PC-9 (cell line): Measurements from ENCODE around the gene ZSWIM8. TPM values are rescaled to one million over a fixed set of nuclear protein-coding genes. Genes with fewer than 3 reads are reported as not detected.

Experiments used
- BruUV-seq: library from RNA; stranded (reverse); fragments of 400-500 nt; replicated peaks from 2 replicates; lab custom pipeline; 2021; lab: Mats Ljungman, UMichigan
- CTCF ChIA-PET: fragments of 300-600 bp; sonication (Branson Sonifier 250); formaldehyde crosslinking; loops from one replicate; lab custom pipeline; 2022; ENCODE audit warnings: antibody characterized with exemption; lab: Charles Lee
- POLR2A ChIA-PET: fragments of 300-600 bp; sonication (Branson Sonifier 250); formaldehyde crosslinking; loops from one replicate; lab custom pipeline; 2022; ENCODE audit warnings: antibody characterized with exemption; ENCODE audit not compliant: unreplicated experiment; lab: Charles Lee
- DNase-seq, 2 experiments: peaks; one replicate each; pipeline versions ENCODE4 v3.0.0 to v3.0.0-alpha.2; 2015 to 2022; ENCODE audit warnings: mixed read lengths in 1 of 2
- H2AFZ ChIP-seq: fragments of 200-600 bp; sonication (generic); 2 replicates; pipeline ENCODE4 v1.8.1; 2017; ENCODE audit warnings: antibody characterized with exemption
- H3F3A ChIP-seq: fragments of 200-600 bp; sonication (generic); 2 replicates; pipeline ENCODE4 v1.8.1; 2017; ENCODE audit warnings: antibody characterized with exemption, mild to moderate bottlenecking, low read depth; ENCODE audit not compliant: insufficient read depth
- H3K27ac ChIP-seq: fragments of 200-600 bp; sonication (generic); 2 replicates; pipeline ENCODE4 v1.6.1; 2016; ENCODE audit warnings: mixed run types
- H3K27me3 ChIP-seq: fragments of 200-600 bp; sonication (generic); 2 replicates; pipeline ENCODE4 v1.6.1; 2016; ENCODE audit warnings: low read depth, mixed run types; ENCODE audit not compliant: insufficient read depth
- H3K36me3 ChIP-seq: fragments of 200-600 bp; sonication (generic); 2 replicates; pipeline ENCODE4 v1.6.1; 2016; ENCODE audit warnings: low read depth, mixed run types
- H3K4me1 ChIP-seq: fragments of 200-600 bp; sonication (generic); replicated peaks from 2 replicates; pipeline ENCODE4 v1.6.1; 2016; ENCODE audit warnings: mixed run types; ENCODE audit not compliant: insufficient read depth
- H3K4me2 ChIP-seq: fragments of 200-600 bp; sonication (generic); 2 replicates; pipeline ENCODE4 v1.6.1; 2017; ENCODE audit warnings: mixed run types
- H3K4me3 ChIP-seq: fragments of 200-600 bp; sonication (generic); 2 replicates; pipeline ENCODE4 v1.6.1; 2016; ENCODE audit warnings: mixed run types
- H3K79me2 ChIP-seq: fragments of 200-600 bp; sonication (generic); 2 replicates; pipeline ENCODE4 v1.6.1; 2017; ENCODE audit warnings: low read depth, mixed run types
- H3K9me2 ChIP-seq: fragments of 200-600 bp; sonication (generic); 2 replicates; pipeline ENCODE4 v1.8.1; 2017; ENCODE audit warnings: mild to moderate bottlenecking; ENCODE audit not compliant: insufficient read depth
- H3K9me3 ChIP-seq: fragments of 200-600 bp; sonication (generic); 2 replicates; pipeline ENCODE4 v1.8.1; 2016; ENCODE audit warnings: low read depth; ENCODE audit not compliant: insufficient read depth
- H4K20me1 ChIP-seq: fragments of 200-600 bp; sonication (generic); 2 replicates; pipeline ENCODE4 v1.8.1; 2017; ENCODE audit not compliant: insufficient read depth
- EZH2 ChIP-seq: fragments of 200-600 bp; sonication (generic); IDR thresholded peaks from 2 replicates; pipeline ENCODE4 v1.8.0; 2017; ENCODE audit warnings: antibody characterized with exemption, low read depth
- intact Hi-C: fragments of 100-400 bp; cut with micrococcal nuclease; formaldehyde crosslinking; loops from one replicate; pipeline ENCODE4 v1.10.0; 2022; ENCODE audit not compliant: unreplicated experiment
- total RNA-seq: library from RNA; stranded (reverse); gene quantifications from 2 replicates; pipeline ENCODE4 v1.2.3, GENCODE V29; 2021
- TF ChIP-seq, protein P1 (sequence below): fragments of 200-600 bp; sonication (generic); conservative IDR thresholded peaks from 2 replicates; pipeline ENCODE4 v1.6.1; 2017; ENCODE audit warnings: mixed run types, antibody characterized with exemption, mild to moderate bottlenecking, moderate library complexity

The ZSWIM8 gene
- total RNA-seq, 1 experiment from 2014 or later: 49.2 TPM

DNA sequence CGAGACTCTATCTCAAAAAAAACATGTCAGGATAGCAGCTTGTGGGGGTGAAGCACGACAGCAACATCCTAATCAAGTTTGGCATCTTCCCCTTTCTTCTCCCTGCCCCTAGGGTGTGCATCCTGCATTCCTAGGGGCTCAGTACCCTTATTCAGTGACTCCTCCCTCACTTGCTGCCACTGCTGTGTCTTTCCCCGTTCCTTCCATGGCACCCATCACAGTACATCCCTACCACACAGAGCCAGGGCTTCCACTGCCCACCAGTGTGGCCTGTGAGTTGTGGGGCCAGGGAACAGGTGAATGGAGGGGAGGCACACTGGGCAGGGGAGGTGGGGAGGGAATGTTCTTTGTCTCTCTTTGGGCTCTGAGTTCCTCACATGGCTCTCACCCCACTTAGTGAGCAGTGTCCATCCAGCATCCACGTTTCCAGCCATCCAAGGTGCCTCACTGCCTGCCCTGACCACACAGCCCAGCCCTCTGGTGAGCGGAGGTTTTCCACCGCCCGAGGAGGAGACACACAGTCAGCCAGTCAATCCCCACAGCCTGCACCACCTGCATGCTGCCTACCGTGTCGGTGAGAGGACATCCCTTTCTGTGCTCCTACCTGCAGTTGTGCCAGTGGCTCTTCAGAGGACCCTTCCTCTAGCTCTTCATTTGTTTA is 14.6 kb downstream of the ZSWIM8 start:
- DNase-seq: no peak
- intact Hi-C loops: no loop called here
- Histone ChIP-seq H3K27me3 (no peaks in the 10 kb centered on the region), H3F3A (peaks cover 12% of the 10 kb centered on the region; the same call in 1 of the 2 replicates), H3K36me3 (peaks cover 22% of the 10 kb centered on the region; the same call in 1 of the 2 replicates), H3K9me2 (no peaks in the 10 kb centered on the region), H3K79me2 (no peaks in the 10 kb centered on the region), H3K27ac (no peak overlapping the region), H3K9me3 (no peaks in the 10 kb centered on the region), H3K4me2 (no peak overlapping the region), H3K4me3 (no peak overlapping the region), H3K4me1 (no peaks in the 10 kb centered on the region), H4K20me1 (no peaks in the 10 kb centered on the region), H2AFZ (no peak overlapping the region)
- TF ChIP-seq, protein P1, sequence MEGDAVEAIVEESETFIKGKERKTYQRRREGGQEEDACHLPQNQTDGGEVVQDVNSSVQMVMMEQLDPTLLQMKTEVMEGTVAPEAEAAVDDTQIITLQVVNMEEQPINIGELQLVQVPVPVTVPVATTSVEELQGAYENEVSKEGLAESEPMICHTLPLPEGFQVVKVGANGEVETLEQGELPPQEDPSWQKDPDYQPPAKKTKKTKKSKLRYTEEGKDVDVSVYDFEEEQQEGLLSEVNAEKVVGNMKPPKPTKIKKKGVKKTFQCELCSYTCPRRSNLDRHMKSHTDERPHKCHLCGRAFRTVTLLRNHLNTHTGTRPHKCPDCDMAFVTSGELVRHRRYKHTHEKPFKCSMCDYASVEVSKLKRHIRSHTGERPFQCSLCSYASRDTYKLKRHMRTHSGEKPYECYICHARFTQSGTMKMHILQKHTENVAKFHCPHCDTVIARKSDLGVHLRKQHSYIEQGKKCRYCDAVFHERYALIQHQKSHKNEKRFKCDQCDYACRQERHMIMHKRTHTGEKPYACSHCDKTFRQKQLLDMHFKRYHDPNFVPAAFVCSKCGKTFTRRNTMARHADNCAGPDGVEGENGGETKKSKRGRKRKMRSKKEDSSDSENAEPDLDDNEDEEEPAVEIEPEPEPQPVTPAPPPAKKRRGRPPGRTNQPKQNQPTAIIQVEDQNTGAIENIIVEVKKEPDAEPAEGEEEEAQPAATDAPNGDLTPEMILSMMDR: no peak
- TF ChIP-seq EZH2: no peak
- POLR2A ChIA-PET: no interaction called here
- CTCF ChIA-PET: no interaction called here
- BruUV-seq: no TSS peak

DNA sequence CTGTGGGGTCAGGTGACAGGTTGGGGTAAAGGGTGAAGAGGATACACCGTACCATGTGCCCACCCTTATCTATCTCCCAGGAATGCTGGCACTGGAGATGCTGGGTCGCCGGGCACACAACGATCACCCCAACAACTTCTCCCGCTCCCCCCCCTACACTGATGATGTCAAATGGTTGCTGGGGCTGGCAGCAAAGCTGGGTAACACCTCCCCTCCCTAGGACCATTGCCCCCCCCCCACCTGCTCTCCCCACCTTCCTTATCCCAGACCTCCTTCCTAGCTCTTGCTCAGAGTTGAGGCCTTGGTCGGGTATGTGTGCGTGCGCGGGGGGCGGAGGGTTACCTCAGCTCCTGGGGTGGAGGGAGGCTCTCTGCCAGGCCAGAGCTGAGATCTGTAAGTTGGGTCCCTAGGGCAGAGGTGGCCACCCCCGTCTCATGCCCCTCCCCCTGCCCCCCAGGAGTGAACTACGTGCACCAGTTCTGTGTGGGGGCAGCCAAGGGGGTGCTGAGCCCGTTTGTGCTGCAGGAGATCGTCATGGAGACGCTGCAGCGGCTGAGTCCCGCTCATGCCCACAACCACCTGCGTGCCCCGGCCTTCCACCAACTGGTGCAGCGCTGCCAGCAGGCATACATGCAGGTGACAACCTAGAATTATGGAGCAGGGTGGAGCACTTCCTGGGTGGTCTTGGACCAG is 15.3 kb downstream of the ZSWIM8 start:
- ChIA-PET CTCF (no interaction called here), POLR2A (no interaction called here)
- no peaks in the 10 kb centered on the region for H3K9me2 ChIP-seq
- no peaks in the 10 kb centered on the region for H3K9me3 ChIP-seq
- H3K4me2 ChIP-seq: no peak overlapping the region
- H4K20me1 ChIP-seq: no peaks in the 10 kb centered on the region
- H3K4me1 ChIP-seq: no peaks in the 10 kb centered on the region
- H3K4me3 ChIP-seq: no peak overlapping the region
- H3F3A ChIP-seq: peaks cover 12% of the 10 kb centered on the region; the same call in 1 of the 2 replicates
- BruUV-seq: no TSS peak
- no peak for DNase-seq
- no peaks in the 10 kb centered on the region for H3K79me2 ChIP-seq
- peaks cover 22% of the 10 kb centered on the region; the same call in 1 of the 2 replicates for H3K36me3 ChIP-seq
- no peak overlapping the region for H2AFZ ChIP-seq
- intact Hi-C loops: no loop called here
- no peak for TF ChIP-seq EZH2
- TF ChIP-seq, protein P1: no peak
- H3K27ac ChIP-seq: no peak overlapping the region
- no peaks in the 10 kb centered on the region for H3K27me3 ChIP-seq

DNA sequence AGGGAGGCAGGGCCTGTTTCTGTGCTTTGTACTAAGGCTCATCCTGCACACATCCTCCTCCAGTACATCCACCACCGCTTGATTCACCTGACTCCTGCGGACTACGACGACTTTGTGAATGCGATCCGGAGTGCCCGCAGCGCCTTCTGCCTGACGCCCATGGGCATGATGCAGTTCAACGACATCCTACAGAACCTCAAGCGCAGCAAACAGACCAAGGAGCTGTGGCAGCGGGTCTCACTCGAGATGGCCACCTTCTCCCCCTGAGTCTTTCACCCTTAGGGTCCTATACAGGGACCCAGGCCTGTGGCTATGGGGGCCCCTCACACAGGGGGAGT is 15.8 kb downstream of the ZSWIM8 start:
- intact Hi-C loops: no loop called here

More for the DNA sequence above, 15.8 kb downstream of the ZSWIM8 start:
- Histone ChIP-seq H3K27ac (no peak overlapping the region), H3K4me3 (no peak overlapping the region), H3K4me1 (no peaks in the 10 kb centered on the region), H4K20me1 (no peaks in the 10 kb centered on the region), H3K4me2 (no peak overlapping the region), H3K36me3 (peaks cover 27% of the 10 kb centered on the region; the same call in 1 of the 2 replicates), H3K79me2 (no peaks in the 10 kb centered on the region), H2AFZ (no peak overlapping the region), H3K9me3 (no peaks in the 10 kb centered on the region), H3K9me2 (no peaks in the 10 kb centered on the region), H3K27me3 (no peaks in the 10 kb centered on the region), H3F3A (peaks cover 12% of the 10 kb centered on the region; the same call in 1 of the 2 replicates)
- POLR2A ChIA-PET: no interaction called here
- CTCF ChIA-PET: no interaction called here
- no peak for DNase-seq
- BruUV-seq: no TSS peak
- TF ChIP-seq EZH2: no peak
- TF ChIP-seq, protein P1: no peak
